GM21723 (cell line): Measurements from ENCODE around the gene SAMD4B.
A peak's percentile ranks its signal among the peaks of the same experiment; 100 is the strongest.
"Not testable (repeated sequence)": the region's sequence is repeated elsewhere in the genome, so short reads cannot be mapped to it uniquely, and the experiment has no call there.

ENCODE experiments used
- ATAC-seq: cut with Tn5 transposase; IDR thresholded peaks from one replicate; pipeline ENCODE4 v1.9.1; 2021; ENCODE audit warnings: mild to moderate bottlenecking, moderate library complexity; ENCODE audit not compliant: unreplicated experiment

SAMD4B gene

GRCh38 chr19:39341719-39342604 lies at the start of gene SAMD4B:
Gene SAMD4B (plus strand): TSS chr19:39342421. CDS start chr19:39356894, 14,473 bp downstream.
- ATAC-seq: peak; percentile 86

GRCh38 chr19:39293394-39293793 lies 48.8 kb upstream of the SAMD4B start:
- ATAC-seq: no peak

- no peak for ATAC-seq
Observed at GRCh38 chr19:39296055-39296645, 46.1 kb upstream of the SAMD4B start, which contains the start of gene IFNL1. Gene IFNL1 (plus strand): TSS chr19:39296407. CDS start chr19:39296422, 15 bp downstream.

GRCh38 chr19:39296906-39297305 lies 45.3 kb upstream of the SAMD4B start:
- no peak for ATAC-seq

- ATAC-seq: no peak
Observed at GRCh38 chr19:39297931-39298634, 44.1 kb upstream of the SAMD4B start.

- ATAC-seq: no peak
Observed at GRCh38 chr19:39299404-39299803, 42.8 kb upstream of the SAMD4B start.

- no peak for ATAC-seq
Observed at GRCh38 chr19:39299832-39300231, 42.4 kb upstream of the SAMD4B start.

- no peak for ATAC-seq
Observed at GRCh38 chr19:39301021-39301420, 41.2 kb upstream of the SAMD4B start.

GRCh38 chr19:39301562-39301961 lies 40.7 kb upstream of the SAMD4B start:
- ATAC-seq: no peak

GRCh38 chr19:39303373-39304184 lies 38.6 kb upstream of the SAMD4B start:
- ATAC-seq: no peak

GRCh38 chr19:39304185-39304513 lies 38.1 kb upstream of the SAMD4B start:
- no peak for ATAC-seq

- ATAC-seq: no peak
Observed at GRCh38 chr19:39304701-39305571, 37.3 kb upstream of the SAMD4B start.

- ATAC-seq: no peak
Observed at GRCh38 chr19:39306075-39306474, 36.1 kb upstream of the SAMD4B start.

- no peak for ATAC-seq
Observed at GRCh38 chr19:39307046-39307821, 35.0 kb upstream of the SAMD4B start.

- no peak for ATAC-seq
Observed at GRCh38 chr19:39307822-39308530, 34.2 kb upstream of the SAMD4B start.

- ATAC-seq: no peak
Observed at GRCh38 chr19:39308531-39309304, 33.5 kb upstream of the SAMD4B start.

- ATAC-seq: not testable (repeated sequence)
Observed at GRCh38 chr19:39309305-39309670, 32.9 kb upstream of the SAMD4B start.
